CD4-positive, alpha-beta T cell (primary cell): Measurements from ENCODE around the gene PPP2R5C. TPM values are rescaled to one million over a fixed set of nuclear protein-coding genes. Genes with fewer than 3 reads are reported as not detected.

Source experiments
- ATAC-seq: fragments of 200-7000 bp; cut with Tn5 transposase; one replicate; pipeline ENCODE4 v1.10.0; 2022; ENCODE audit warnings: mild to moderate bottlenecking; ENCODE audit not compliant: poor library complexity
- CTCF ChIA-PET: fragments of 350-600 bp; sonication (Branson Sonifier 250); formaldehyde crosslinking; loops from one replicate; lab custom pipeline; 2021; ENCODE audit warnings: antibody characterized with exemption, inconsistent platforms; lab: Charles Lee
- POLR2A ChIA-PET: fragments of 350-600 bp; sonication (Branson Sonifier 250); formaldehyde crosslinking; loops from one replicate; lab custom pipeline; 2021; ENCODE audit warnings: antibody characterized with exemption, inconsistent platforms; lab: Charles Lee
- DNase-seq, 14 experiments: peaks; one replicate each; pipeline ENCODE4 v3.0.0-alpha.2; 2013 to 2020; ENCODE audit warnings: mixed read lengths in 2 of 14
- H3K27ac ChIP-seq, 2 donors: one replicate each; pipeline versions ENCODE4 v1.5.1 to v1.7.0; 2013; ENCODE audit warnings: low read length in 2 of 2, low read depth in 1 of 2, mild to moderate bottlenecking in 1 of 2
- H3K27me3 ChIP-seq, 2 experiments: 1 replicate in 1 of 2; 2 replicates in 1 of 2; pipeline versions ENCODE4 v1.6.1 to v1.7.0; 2013; ENCODE audit warnings: low read length in 2 of 2, control low read depth in 1 of 2, mild to moderate bottlenecking in 1 of 2, moderate library complexity in 1 of 2; ENCODE audit not compliant: insufficient read depth in 2 of 2, control insufficient read depth in 1 of 2
- H3K36me3 ChIP-seq: one replicate; pipeline ENCODE4 v1.6.1; 2013; ENCODE audit warnings: low read length, control low read depth; ENCODE audit not compliant: insufficient read depth
- H3K4me1 ChIP-seq: one replicate; pipeline ENCODE4 v1.6.1; 2013; ENCODE audit warnings: low read length, control low read depth; ENCODE audit not compliant: insufficient read depth
- H3K4me3 ChIP-seq: one replicate; pipeline ENCODE4 v1.5.1; 2013; ENCODE audit warnings: mild to moderate bottlenecking, low read length, moderate library complexity
- H3K9me3 ChIP-seq, 2 experiments: 1 replicate in 1 of 2; 2 replicates in 1 of 2; pipeline versions ENCODE4 v1.6.1 to v1.7.0; 2013; ENCODE audit warnings: low read length in 2 of 2, mild to moderate bottlenecking in 2 of 2, control low read depth in 1 of 2, moderate library complexity in 1 of 2; ENCODE audit not compliant: control insufficient read depth in 1 of 2, insufficient read depth in 1 of 2
- H3K27ac Mint-ChIP-seq: one replicate; pipeline ENCODE4 v1.8.0; 2020; ENCODE audit warnings: mixed read lengths
- H3K27me3 Mint-ChIP-seq: one replicate; pipeline ENCODE4 v1.8.0; 2021; ENCODE audit warnings: mixed read lengths
- H3K36me3 Mint-ChIP-seq: one replicate; pipeline ENCODE4 v1.8.0; 2021; ENCODE audit warnings: low read depth, mixed read lengths
- H3K4me1 Mint-ChIP-seq: one replicate; pipeline ENCODE4 v1.8.0; 2021; ENCODE audit warnings: low read depth, mixed read lengths
- H3K4me3 Mint-ChIP-seq: one replicate; pipeline ENCODE4 v1.8.0; 2020; ENCODE audit warnings: mild to moderate bottlenecking, mixed read lengths
- H3K9me3 Mint-ChIP-seq: one replicate; pipeline ENCODE4 v1.8.0; 2020; ENCODE audit warnings: mixed read lengths
- CTCF ChIP-seq: fragments of 200-600 bp; IDR thresholded peaks from one replicate; pipeline ENCODE4 v1.8.0; 2022; ENCODE audit warnings: antibody characterized with exemption, mild to moderate bottlenecking
- intact Hi-C, 2 experiments: fragments of 100-400 bp; cut with DNase I in 1 of 2; cut with micrococcal nuclease in 1 of 2; formaldehyde crosslinking; loops; one replicate each; pipeline versions ENCODE4 v1.15.1 to v1.9.0; 2023 to 2025; cut with DNase I, micrococcal nuclease
- total RNA-seq, 174 experiments: library from RNA in 2 of 174; stranded (reverse) in 2 of 174; gene quantifications; one replicate each; pipeline ENCODE4 v1.2.3 and lab custom pipeline; 2021 to 2026

PPP2R5C gene
- total RNA-seq, 2 experiments from 2014 or later, result 463 to 487 TPM

- ChIA-PET POLR2A (interaction anchor here (4.6 kb wide), 1 partner anchor 11 kb away, joined by 68 read pairs; no protein-coding TSS in a partner anchor), CTCF (interaction anchor here (0.9 kb wide), 1 partner anchor 10 kb away, joined by 3 read pairs; no protein-coding TSS in a partner anchor)
- Histone ChIP-seq H3K36me3 (no peaks in the 10 kb centered on the region), H3K4me1 (peaks cover 33% of the 10 kb centered on the region), H3K4me3 (no peak overlapping the region), H3K9me3 (no peaks in the 10 kb centered on the region), H3K27ac (no peak overlapping the region), H3K27me3 (no peaks in the 10 kb centered on the region)
- TF ChIP-seq CTCF, result no peak
- Mint-ChIP-seq H3K36me3 (no peaks in the 10 kb centered on the region), H3K4me3 (no peak overlapping the region), H3K27ac (peak overlapping the region; percentile 100), H3K9me3 (no peaks in the 10 kb centered on the region), H3K27me3 (no peaks in the 10 kb centered on the region), H3K4me1 (peaks cover 40% of the 10 kb centered on the region)
- no peak for DNase-seq
- ATAC-seq, result no peak
- intact Hi-C loops, result loop anchor here in 1 of 2 experiments (2.0 kb wide), 1 partner anchor 24 kb away; no protein-coding TSS in a partner anchor
These were observed 28.3 kb upstream of the PPP2R5C start for GRCh38 chr14:101733211-101733610.

GRCh38 chr14:101734246-101734847, 27.2 kb upstream of the PPP2R5C start:
- Mint-ChIP-seq H3K9me3 (no peaks in the 10 kb centered on the region), H3K36me3 (no peaks in the 10 kb centered on the region), H3K4me3 (no peak overlapping the region), H3K27ac (no peak overlapping the region), H3K4me1 (peaks cover 38% of the 10 kb centered on the region), H3K27me3 (no peaks in the 10 kb centered on the region)
- no peaks in the 10 kb centered on the region for H3K36me3 ChIP-seq
- peaks cover 33% of the 10 kb centered on the region for H3K4me1 ChIP-seq
- POLR2A ChIA-PET, result no interaction called here
- ATAC-seq, result no peak
- CTCF ChIA-PET, result no interaction called here
- no peak overlapping the region for H3K27ac ChIP-seq
- peaks cover 0 to under 1% of the 10 kb centered on the region in 2 experiments for H3K9me3 ChIP-seq
- H3K4me3 ChIP-seq, result no peak overlapping the region
- intact Hi-C loops, result no loop called here
- TF ChIP-seq CTCF, result no peak
- DNase-seq, result no peak
- no peaks in the 10 kb centered on the region for H3K27me3 ChIP-seq

GRCh38 chr14:101735453-101735852, 26.1 kb upstream of the PPP2R5C start:
- POLR2A ChIA-PET, result interaction anchor here (1.0 to 1.1 kb wide), 2 partner anchors 13 to 25 kb away, joined by 3 to 5 read pairs; no protein-coding TSS in a partner anchor
- ATAC-seq, result no peak

More at GRCh38 chr14:101735453-101735852, 26.1 kb upstream of the PPP2R5C start:
- Histone ChIP-seq H3K4me3 (no peak overlapping the region), H3K27me3 (no peaks in the 10 kb centered on the region), H3K36me3 (no peaks in the 10 kb centered on the region), H3K4me1 (peaks cover 31% of the 10 kb centered on the region), H3K27ac (no peak overlapping the region), H3K9me3 (peaks cover 3 to 8% of the 10 kb centered on the region in 2 experiments)
- H3K27me3 Mint-ChIP-seq, result no peaks in the 10 kb centered on the region
- no peak overlapping the region for H3K27ac Mint-ChIP-seq
- intact Hi-C loops, result no loop called here
- peaks cover 29% of the 10 kb centered on the region for H3K4me1 Mint-ChIP-seq
- TF ChIP-seq CTCF, result no peak
- no peak for DNase-seq
- no peak overlapping the region for H3K4me3 Mint-ChIP-seq
- H3K9me3 Mint-ChIP-seq, result peaks cover 2% of the 10 kb centered on the region
- no peaks in the 10 kb centered on the region for H3K36me3 Mint-ChIP-seq
- CTCF ChIA-PET, result interaction anchor here (1.9 kb wide), 1 partner anchor 28 kb away, joined by 12 read pairs; no protein-coding TSS in a partner anchor
